HT1080 (cell line): Measurements from ENCODE around the gene SIM2. TPM values are rescaled to one million over a fixed set of nuclear protein-coding genes. Genes with fewer than 3 reads are reported as not detected.

Experiments used
- DNase-seq: peaks from one replicate; pipeline ENCODE4 v3.0.0-alpha.2; 2015; ENCODE audit warnings: low read depth
- total RNA-seq: library from RNA; depleted of rRNA; stranded (reverse); fragments of >200 nt; shearing (Covaris generic); gene quantifications from 2 replicates; pipeline ENCODE4 v1.2.3, GENCODE V29; 2014

The SIM2 gene
- total RNA-seq, 1 experiment from 2014 or later = 2.3 TPM

DNA sequence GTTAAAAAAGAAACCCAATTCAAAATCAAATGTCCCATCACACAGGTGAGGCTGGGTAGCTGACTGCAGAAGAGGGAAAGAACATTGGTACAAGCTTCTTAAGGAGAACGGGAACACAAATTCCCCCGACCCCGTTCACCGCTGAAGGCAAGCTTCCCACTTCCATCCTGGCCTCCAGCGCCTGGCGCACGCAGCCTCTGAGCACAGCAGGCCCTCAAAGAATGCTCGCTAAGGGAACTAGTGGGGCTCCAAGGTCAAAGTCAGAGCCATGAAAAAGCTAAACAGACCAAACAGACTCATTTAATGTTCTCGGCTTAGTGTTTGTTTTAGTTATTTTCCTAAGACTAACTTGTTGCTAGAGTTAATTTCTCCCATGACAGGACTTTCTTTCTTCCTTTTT, 63.7 kb downstream of the SIM2 start:
- no peak for DNase-seq

DNA sequence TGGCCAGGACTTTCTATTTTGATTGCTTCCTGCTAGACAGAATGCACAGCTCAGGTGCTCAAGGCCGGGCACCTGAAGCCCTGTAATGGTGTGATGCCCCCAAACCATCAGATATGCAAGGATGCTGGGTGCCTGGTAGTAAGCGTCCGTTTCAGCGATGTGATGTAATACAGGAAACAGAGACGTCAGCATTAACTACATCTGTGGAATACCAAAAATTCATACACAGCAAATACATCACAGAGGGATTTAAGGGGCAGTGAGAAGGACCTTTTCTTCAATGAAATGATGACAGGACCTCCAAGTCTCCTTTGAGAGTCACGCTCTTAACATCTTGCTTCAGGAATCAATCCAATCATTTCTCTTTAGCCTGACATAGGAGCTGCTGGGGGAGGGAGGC, 64.4 kb downstream of the SIM2 start:
- DNase-seq = no peak

DNA sequence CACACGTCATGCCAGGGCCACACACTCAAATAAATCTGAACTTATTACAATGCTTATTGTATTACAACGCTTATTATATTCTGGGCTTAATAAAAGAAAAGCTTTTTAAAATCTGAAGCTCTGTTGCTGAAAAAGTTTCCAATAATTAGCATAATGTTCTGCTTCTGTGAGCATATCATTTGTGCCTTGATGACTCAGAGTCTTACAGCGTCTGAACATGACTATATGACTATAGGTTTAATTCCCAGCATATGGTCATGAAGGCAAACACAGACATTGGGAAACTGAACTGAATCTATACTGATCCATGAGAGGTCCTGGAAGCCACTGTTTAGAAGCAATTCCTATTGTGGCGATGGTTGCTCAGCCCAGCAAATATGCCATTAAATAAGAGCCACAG, 66.3 kb downstream of the SIM2 start:
- no peak for DNase-seq

DNA sequence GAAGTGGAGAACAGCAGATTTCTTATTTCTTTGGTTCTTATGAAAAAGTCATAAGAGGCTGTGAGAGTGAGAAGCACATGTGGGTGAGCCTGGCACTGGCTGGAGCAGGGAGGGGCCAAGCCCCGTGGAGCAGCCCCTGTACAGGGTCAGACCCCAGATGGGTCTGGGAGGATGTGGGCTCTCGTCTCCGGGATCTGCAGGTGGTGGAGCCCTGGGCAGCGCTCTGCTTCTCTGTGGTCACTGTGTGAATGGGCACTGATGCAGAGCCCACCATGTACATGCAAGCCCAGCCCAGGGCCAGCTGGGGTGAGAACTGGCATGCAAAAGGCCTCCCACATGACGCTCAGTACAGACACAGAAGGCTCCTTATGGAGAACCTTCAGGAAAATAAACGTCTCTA, 67.6 kb downstream of the SIM2 start:
- DNase-seq = no peak

DNA sequence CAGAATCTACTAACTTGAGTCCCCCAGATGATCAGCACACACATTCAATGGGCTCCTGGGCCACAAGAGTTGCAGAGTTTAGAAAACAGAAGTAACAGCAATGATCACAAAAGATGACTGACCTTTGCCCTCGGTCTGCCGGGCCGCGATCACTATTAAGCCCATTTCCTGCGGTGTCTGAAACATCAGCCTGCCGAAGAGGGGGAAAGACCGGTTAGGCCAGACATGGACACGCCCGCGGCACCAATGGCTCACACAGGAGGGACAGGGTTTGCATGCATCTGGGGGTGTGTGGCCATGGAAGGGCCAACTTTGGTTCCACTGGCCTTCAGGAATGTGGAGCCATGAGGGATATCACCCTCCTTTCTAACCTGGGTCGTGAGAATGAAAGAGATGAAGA, 68.2 kb downstream of the SIM2 start:
- DNase-seq = no peak

DNA sequence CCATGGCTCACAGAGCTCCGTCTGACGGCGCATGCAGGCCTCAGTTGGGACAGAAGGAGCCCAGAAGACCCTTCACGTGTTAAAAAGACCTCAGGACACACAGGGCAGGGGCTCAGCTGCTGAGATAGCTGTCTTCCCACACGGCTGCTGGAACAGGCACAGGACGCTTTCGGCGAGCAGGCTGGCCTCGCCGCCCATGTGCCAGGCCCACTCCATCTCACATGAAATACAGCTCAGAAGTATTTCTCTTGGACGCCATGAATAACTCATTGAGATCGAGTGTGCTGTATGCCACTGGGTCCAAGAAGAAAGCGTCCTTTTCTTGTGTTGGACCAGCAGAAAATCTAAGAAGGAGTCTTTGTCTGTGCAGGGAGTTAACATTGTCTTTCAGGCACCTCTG, 69.6 kb downstream of the SIM2 start:
- no peak for DNase-seq

DNA sequence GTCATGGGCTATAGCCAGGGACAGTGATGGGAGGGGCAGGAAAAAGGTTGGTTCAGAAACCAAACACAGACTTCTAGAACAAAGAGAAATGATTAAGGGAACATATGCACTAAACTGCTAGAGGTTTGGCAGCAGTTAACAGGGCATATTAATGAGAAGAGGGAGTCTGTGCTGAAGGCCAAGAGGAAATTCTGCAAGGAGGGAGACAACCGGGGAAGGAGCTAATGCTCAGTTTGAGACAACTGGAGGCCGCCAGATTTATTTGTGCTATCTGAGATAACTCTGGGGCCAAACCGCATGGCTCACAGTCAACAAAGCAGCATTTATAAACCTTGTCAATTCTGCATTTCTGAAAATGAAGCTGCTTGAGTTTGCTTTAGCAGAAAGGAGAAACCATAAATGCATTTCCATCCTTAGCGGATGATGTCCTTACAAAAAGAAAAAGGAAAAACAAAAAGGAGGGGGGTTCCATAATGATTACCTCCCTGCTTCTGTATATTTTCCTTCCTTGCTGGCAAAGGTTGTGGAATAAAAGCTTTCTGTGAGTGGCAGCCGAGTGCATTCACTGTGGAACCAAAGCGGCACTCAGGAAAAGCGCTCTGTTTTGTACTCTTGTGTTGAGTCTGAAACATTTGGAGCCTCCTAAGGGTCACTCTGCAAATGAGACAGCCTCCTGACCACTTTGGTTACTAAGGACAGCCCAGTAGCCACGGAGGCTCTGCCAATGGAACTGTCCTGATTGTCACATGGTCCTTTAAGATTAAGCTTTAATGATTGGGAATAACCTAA, 70.3 kb downstream of the SIM2 start:
- no peak for DNase-seq

DNA sequence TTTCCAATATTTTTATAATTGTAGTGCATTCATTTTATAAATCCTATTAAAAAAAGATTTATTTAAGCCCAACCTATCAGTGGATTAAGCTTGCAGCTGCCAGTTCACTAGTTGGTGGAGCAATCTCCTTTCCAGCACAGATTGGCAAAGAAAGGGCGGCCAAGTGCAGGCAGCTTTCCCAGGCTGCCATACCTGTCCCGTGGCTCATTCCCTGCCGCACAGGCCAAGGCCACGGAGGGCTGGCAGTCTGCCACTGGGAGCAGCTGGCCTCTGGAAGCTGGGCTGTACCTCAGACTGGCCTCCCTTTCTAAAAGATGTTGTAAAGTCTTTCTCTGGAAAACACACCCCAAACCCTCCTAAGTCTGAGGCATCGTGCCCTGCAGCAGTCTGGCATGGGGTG, 74.2 kb downstream of the SIM2 start:
- peak; percentile 53 for DNase-seq

DNA sequence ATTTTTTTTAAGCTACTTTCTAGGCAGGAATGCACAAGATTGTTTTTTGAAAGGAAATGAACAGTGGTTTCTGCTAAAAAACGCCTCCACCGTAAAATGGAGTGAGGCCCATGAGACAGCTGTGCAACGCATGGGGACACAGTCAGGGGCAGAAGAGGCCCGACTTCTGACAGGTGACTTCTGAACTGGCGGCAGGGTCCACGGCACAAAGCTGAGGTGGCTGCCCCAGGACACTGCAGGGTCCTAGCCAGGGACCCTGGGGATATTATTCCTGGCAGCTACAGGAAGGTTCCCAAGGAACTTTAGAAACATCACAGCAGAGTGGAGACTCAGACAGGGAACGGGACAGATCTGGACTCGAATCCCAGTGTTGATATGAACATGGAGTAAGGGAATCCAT, 75.1 kb downstream of the SIM2 start:
- no peak for DNase-seq

DNA sequence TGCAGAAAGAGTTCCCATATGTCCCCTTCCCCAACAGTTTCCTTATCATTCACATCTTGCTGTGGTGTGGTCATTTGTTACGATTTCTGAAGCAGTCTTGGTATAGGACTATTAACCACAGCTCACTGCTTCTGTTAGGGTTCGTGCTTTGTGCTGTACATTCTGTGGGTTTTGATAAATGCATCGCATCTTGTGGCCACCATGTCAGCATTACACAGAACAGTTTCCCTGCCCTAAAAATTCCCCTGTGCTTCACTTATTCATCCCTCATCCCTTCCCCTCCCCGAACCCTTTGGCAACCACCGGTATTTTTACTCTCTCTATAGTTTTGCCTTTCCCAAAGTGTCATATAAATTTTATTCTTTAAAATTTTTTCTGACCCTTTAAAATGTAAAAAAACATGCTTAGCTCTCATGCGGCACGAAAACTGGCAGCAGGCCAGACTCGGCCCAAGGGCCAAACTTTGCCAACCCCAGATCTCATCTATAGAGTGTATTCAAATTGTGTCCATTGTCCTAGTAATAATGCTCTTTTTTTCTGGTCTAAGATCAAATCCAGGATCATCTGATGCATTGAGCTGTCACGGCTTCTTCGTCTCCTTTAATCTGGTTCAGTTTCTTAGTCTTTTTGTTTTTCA, 78.2 kb downstream of the SIM2 start:
- DNase-seq = no peak

DNA sequence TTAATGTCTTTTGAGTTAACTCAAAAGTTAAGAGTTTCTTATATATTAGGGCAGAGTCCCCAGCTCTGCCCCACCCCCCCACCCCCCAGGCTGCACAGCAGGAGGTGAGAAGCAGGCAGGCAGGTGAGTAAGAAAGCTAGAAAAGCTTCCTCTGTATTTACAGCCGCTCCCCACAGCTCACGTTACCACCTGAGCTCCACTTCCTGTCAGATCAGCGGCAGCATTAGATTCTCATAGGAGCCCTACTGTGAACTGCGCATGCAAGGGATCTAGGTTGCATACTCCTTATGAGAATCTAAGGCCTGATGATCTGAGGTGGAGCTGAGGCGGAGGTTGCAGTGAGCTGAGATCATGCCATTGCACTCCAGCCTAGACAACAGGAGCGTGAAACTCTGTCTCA, 81.9 kb downstream of the SIM2 start:
- DNase-seq = no peak

DNA sequence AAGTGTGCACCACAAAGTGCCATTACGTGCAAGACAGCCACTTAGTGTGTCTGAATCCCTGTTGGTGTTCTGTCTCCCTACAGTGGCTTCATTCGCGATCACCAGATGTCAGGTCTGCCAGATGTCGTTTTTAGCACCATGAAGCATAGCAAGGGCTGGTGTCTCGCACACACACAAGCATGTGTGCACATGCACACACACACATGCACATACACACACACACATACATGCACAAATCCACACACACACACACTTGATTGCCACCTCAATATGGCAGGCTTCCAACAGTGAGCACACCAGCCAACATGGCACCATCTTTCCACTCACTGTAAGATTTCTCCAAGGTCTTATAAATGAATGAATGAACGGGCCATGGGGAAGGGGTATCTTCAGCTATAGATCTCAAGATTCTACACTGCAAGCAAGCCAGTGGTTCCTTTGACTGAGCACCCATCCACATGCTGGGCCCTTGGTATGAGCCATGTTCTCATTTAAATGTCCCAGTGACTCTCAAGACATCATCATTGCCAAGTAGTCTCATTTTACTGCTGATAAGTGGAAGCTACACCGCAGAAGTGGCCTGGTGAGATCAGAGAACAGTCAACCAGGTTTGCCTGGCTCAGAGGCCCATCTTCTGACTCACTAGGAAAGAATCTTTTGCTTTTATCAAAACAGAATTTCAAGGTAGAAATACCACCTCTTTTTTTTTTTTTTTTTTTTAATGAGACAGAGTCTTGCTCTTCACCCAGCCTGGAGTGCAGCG, 84.9 kb downstream of the SIM2 start:
- DNase-seq = peak; percentile 84

DNA sequence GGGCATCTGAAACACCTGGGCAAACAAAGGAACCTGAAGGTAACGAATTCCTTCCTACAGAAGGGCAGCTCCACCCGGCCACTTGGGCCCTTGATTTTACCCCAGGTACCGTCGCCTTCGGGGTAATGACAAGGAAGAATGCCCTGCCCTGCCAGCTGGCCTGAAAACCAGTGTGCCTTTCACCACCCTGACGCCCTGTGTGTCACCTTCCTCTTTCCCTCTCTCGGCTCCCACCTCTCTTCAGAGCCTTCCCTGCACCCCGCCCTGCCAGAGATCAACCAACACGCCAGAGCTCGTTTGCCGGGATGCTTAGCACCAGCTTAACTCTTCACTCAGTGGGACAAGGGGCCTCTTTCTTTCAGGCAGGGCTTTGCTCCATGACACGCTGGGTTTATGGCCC, 86.0 kb downstream of the SIM2 start:
- no peak for DNase-seq

DNA sequence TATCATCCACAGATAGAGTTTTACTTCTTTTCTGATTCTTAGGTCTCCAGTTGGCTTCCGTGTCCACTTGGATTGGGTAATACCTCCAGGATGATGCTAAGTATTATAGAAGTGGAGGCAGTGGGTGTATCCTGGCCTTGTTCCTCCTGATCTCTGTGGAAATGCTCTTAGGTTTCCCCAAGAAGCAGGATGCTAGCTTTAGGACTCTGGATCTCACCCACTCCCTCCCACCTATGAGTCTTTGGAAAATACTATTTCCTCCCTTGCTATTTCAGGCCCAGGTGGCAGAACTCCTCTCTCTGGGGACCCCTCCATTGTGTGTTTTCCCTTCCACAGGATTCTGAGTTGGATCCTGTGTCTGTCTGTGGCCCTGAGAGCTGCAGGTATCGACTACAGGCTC, 86.7 kb downstream of the SIM2 start:
- no peak for DNase-seq

DNA sequence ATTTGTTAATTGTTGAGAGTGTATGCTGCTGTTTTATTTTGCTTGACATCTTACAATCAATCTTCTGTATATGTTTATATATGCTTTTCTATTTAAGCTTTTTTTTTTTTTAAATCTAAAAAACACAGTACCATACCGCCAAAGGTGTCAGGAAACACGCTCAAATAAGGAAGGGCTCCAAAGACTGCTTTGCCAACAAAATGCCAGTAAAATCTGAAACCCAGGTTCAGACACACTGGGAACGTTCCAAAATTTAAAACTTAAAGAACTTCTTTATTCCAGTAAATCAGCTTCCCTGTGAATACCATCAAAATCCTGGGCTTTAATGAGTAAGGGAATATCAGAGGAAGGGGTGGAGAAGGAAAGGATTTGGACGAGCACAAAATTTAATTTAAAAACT, 87.3 kb downstream of the SIM2 start:
- DNase-seq = no peak

DNA sequence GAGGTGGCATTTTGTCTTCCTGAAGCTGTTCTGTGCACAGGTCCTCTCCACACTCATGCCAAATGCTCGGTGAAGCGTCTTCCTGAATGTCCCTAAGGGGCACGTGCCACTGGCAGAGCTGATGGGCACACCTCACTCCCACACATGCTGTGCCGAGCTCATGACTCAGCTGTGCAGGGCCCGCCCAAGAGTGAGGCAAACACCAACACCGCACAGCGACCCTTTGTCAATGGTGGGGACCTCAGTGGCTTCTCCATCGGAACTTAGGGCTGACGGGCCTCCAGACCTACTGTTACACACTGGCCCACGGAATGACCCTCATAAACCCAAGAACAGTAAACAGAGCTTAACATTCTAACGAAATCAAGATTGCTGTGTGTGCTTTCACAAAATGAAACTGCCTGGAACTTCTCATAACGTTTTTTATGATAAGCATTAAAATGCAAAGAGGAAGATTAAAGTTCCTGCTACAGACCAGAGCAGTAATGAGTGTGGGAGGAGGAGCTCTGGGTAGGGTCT, 89.3 kb downstream of the SIM2 start:
- peak; percentile 75 for DNase-seq

DNA sequence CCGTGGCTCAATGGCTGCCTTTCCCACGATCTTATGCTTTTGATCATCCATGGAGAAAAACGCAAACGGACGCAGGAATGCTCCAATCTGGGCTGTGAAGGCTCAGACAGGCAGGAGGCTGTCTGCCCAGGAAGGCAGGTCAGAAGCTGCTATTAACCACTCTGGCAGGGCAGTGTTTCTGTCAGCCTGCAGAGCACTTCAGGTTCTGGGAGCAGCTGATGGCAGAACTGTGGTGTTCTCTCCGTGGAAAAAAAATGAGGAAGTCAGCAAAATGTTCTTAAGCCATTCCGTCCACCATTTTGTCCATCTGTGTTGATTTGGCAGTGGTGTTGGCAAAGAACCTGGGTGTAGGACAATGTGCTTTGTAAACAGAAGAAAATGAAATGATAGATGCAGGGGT, 91.7 kb downstream of the SIM2 start:
- no peak for DNase-seq

DNA sequence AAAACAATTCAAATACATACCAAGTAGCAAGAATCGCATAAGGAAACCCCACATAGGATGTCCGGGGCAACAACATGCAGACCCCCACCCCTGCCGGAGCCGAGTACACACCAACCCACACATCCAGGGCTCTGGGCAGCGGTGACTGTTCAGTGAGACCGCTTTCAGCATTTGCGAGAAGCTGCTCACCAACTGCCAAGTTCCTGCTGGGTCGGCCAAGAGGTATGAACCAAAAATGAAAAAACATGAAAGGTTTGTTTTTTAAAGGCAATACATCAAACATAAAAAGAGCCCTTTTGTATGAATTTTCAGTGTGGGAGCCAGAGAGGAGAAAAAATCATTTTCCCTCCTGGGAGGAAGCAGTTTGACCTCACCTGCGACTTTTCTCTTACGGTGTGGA, 92.3 kb downstream of the SIM2 start:
- DNase-seq = no peak

DNA sequence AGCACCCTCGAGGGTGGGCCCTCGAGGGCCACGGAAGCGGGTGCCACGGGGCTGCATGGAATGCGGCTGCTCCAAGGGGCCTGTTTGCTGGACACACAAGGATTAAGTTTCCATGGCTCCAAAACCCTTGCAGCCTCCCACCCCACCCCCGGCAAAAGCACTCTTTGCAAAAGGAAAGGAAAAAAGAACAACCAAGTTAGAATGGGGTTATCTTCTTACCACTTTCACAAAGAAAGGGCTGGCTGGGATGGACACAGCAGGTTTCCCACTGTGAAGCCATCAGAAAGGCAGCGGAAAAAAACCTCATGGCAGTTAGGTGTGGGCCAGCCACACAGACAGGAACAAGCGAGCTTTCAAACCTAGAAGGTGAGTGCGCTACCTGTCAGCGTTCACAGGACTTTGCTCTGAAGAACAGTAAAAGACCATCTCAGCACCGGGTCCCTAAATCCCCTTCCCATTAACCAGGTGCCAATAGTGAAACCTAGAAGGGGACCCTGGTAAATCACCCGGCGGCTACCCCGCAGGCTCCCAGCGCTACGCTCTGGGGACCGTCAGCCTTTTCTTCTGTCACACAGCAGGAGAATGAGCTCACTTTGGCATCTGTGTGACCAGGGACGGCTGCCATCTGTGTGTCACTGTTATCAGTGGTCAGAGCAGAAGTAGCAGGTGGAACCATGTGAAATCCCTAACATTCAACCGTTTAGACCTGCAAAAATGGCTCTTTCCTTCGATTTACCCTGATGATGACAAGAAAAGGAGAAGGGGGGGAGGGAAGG, 93.0 kb downstream of the SIM2 start:
- DNase-seq = no peak

DNA sequence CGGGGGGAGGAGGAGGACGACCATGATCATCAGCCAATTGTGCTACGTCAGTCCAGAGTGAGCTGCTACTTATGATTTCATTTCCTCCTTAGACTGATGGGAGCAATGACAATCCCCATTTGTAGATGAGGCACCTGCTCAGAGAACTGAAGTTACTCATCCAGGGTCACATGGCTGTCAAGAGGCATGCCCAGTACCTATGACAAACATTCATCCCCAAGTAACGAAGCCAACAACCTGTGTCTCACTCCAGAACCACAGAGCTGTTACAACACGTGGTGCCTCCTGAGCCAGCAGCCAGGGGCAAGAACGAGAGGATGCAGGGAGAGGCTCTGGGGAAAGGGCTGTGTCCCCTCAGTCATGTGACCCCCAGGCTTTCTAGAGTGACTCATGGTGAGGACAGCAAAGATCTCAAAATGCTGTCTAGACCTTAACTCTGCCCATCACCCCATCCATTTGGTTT, 93.6 kb downstream of the SIM2 start:
- DNase-seq = peak; percentile 87

DNA sequence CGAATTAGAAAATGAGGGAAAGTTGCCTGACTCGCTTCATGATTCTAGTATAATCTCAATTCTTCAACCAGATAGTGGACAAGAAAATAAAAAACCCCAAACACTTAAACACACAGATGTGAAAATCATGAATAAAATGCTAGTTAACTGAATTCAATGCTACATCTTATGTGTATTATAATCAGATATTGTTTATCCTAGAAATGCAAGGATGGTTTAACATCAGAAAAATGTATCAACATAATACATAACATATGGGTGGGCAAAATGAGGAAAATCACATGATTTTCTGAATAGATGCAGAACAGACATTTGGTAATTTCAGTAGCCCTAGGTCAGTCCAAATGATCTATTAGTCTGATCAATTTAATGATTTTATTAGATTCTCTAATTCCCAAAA, 97.2 kb downstream of the SIM2 start:
- DNase-seq = no peak
